Head of caudate nucleus (tissue), 42 donors: Measurements from ENCODE around the gene KLC4.

ENCODE experiments used
- DNase-seq, 42 donors: peaks; one replicate each; pipeline versions ENCODE4 v3.0.0 to v3.0.0-alpha.2; 2020 to 2021; ENCODE audit warnings: mixed read lengths in 7 of 42
- intact Hi-C: fragments of 100-400 bp; cut with DNase I; formaldehyde crosslinking; loops from one replicate; pipeline ENCODE4 v1.15.0; 2022

KLC4 gene

DNA sequence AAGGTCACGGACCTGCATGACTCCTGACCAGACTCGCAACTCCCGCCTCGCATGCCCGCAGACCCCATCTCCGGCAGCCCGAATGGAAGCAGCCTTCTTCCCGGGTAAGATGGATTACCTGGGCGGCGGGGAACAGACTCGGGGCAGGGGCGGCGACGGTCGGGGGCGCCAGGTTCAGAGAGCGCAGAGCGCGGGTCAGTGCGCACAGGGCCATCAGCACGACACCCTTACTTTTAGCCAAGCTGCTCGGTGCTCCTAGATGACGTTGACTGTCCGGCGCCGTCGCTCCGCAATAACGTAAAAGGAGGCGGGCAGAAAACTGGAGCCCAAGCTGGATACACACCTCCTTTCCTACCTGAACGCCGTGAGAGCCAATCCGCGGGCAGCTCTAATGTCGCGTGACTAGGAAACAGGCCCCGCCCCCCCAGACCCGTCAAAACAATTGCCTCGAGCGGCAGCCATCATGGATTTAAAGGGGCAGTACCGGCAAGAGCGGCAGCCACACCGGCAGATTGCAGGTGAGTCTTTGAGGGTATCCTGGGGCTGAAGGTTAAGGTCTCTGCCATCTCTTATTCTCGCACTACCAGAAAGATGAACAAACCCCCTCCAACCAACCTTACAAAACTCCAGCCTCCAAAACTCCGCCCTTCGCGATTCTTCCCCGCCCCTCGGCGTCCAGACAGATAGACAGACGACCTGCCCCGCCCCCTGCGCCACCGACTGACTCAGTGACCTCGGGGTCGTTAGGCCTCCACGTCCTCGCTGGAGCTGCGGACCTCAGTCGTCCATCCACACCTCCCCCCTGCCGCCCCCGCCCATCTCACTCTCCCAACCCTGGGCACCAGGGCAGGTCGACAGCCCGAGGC, at the start of gene KLC4, which contains the start of gene MRPL2:
Gene KLC4 (plus strand): TSS at position 464 of the 866 bp plus-strand sequence. CDS start 1,705 bp downstream, outside the sequence.
Gene MRPL2 (minus strand): TSS at position 267 of the 866 bp plus-strand sequence. CDS start 53 bp downstream, at position 214.
- DNase-seq, result peak; percentile 96 to 100 (median 99)
- intact Hi-C loops, result loop anchor here (2.0 to 5.0 kb wide), 2 partner anchors 47 to 123 kb away; partner anchors contain the start of genes CUL9 and MEA1

DNA sequence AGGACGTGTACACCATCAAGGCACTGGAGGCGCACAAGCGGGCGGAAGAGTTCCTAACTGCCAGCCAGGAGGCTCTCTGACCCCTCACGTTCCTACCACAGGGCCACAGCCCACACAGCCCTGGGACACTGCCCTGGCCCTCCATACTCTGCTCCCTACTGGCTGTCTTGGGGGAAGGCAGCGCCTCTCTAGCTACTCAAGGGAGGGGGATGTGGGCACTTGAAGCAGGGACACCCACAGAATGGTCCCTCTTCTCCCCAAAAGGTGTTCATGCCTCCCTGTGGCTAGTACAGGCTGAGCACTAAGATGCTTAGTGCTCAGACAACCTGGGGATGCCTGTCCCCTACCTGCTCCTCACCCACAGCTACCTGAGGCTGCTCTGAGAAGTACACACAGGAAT, 48.2 kb upstream of the KLC4 start:
- intact Hi-C loops, result no loop called here
- DNase-seq, result no peak

DNA sequence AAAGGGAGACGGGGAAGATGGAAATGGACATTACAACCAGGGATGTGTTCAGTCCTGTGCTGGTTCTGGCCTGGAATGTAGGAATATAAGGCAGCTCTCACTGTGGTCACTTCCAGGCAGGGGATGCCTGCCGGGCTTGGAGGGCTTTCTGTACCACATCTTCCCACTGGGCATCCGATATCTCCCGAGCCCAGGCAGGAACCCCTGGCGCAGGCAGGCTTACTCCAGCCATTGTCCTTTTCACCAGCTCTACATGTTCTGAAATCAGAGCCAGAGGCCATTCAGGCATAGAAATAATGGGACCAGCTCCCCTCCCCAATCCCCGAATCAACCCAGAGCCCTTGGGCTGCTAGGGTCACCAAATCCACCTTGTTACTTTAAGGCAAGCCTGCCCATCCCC, 47.1 kb upstream of the KLC4 start:
- intact Hi-C loops, result loop anchor here (2.0 kb wide), 1 partner anchor 46 kb away; the partner anchor contains the start of genes KLC4 and MRPL2
- no peak for DNase-seq

DNA sequence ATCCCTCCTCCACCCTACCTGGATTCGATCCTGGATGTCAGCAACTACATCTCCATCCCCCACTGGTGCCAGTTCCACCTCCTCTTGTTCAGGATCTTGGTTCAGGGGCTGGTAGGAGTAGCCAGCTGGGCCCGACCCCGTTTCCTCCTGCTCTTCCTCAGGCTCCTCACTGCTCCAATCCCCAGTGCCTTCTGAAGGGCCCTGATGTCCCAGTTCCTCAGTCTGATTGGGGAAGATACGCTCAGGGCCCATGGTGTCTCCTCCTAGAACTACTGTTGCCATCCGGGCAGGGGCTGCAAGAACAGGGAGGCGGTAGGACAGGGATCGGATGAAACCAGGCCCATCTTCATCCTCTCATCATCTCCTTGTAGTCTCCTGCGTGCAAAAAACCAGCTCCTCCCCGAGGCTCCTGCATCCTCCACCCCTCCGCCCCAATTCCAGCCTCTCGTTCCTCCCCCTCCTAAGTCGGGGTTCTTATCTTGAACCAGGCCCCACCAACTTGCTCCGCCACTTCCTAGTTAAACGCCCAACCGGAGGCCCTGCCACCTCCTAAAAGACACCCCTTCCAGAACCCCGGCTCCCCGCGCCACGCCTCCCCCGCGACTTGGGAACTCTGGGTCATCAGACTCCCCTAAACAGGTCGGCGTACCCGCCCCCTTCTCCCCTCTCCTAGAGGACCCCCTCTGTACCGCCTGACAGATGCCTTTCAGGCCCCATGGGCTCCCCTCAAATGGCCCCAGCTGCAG, 46.2 kb upstream of the KLC4 start:
- intact Hi-C loops, result loop anchor here (2.0 kb wide), 1 partner anchor 46 kb away; the partner anchor contains the start of genes KLC4 and MRPL2
- peak in 9 of 42 donors; percentile 6 to 67 (median 16) for DNase-seq

DNA sequence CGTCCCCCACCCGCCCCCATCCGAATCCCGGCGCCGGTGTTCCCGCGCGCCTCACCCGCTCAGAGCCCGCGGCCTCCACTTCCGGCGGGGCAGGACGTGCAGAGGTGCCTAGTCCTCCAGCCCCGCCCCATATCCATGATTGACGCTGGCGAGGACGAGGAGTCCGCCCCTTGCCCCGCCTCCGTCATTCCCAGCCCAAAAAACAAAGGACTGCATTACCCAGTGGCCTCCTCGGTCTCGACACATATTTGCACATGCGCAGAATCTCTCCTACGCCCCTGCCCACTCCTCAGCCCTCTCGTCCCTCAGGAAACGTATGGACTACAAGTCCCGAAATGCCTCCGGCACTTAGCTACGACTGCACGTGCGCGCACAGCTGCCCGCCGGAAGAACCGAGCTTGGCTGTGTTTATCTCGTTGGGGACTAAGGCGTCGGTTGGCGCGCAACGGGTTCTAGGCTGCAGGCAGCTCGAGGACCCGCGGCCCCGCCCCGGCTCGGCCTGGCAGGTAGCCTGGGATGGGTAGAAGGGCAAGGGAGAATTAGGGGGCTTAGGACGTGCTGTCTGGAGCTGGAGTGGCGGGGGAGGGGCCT, 45.5 kb upstream of the KLC4 start, which contains the start of the genes KLHDC3 and MEA1:
Gene KLHDC3 (plus strand): TSS at position 407 of the 591 bp plus-strand sequence. CDS start 2,944 bp downstream, outside the sequence.
Gene MEA1 (minus strand): TSS at position 104 of the 591 bp plus-strand sequence. CDS start 133 bp downstream, outside the sequence.
- peak; percentile 98 to 100 (median 100) for DNase-seq
- intact Hi-C loops, result loop anchor here (2.0 kb wide), 2 partner anchors 29 to 45 kb away; partner anchors contain the start of genes KLC4, MRPL2 and PPP2R5D

DNA sequence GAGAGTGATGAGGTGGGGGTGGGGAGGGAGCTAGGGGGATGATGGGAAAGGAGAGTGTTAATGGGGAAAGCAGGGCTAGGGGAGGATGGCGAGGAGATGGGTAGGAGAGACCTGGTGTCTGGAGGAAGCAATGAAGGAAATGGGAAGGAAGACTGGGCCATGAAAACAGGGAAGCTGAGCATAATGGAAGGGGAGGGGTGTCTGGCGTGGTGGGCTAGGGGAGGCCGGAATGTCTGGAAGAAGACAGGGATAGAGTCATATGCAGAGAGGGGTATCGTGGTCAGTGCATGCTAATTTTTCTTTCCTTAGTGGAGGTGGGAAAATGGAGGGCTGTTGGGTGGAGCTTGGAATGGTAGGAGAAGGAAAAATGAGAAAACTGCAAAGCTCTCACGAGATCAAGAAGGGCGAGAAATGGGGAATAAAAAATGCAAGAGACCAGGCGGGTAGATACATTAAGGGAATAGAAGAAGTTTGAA, 45.0 kb upstream of the KLC4 start:
- DNase-seq, result no peak
- intact Hi-C loops, result loop anchor here (2.0 kb wide), 1 partner anchor 30 kb away; the partner anchor contains the start of gene PPP2R5D

DNA sequence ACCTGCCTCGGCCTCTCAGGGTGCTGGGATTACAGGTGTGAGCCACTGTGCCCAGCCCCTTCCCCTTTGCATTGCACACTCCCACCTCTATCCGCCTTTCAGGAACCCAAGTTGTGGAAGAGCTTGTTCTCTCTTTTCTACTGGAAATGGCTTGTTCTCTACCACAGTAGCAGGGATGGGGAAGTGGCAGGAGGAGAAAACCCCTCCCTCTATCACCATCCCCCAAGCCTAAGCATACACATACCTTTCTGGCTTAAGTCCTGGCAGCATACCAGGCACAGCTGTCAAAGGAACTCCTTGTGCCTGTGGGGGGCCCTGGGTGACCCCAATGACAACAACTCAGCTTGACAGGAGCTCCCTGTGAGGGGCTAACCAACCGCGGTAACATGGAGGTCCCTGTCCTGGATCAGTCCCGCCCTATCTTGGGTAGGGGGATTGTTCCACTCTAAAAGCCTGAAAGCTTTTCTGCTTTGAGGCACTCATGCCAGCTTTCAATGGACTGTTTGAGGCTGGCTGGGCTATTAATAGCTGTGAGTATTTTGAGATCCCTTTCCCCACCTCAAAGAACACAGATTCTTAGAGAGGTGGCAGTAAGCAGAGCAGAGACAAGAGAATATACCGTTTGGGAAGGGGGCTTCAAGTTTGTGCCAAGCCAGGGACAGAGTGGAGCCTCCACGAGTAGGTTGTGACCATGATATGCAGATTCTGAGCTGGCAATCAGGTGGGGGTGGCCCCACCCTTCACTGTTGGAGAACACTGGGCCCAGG, 43.1 kb upstream of the KLC4 start:
- DNase-seq, result no peak
- intact Hi-C loops, result no loop called here

DNA sequence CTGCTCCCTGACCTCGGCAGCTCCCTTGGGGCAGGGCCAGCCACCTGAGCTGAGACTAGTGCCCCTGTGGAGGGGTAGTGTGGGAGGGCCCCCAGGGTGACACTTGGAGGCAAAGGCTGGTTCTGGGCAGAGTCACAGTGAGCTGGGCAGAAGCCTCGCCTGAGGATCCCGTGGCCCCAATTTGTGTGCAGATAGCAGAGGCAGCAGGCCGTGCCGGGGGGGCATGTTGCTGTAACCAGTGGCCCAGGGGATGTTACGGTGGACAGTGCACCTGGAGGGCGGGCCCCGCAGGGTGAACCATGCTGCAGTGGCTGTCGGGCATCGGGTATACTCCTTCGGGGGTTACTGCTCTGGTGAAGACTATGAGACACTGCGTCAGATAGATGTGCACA, 42.5 kb upstream of the KLC4 start:
- intact Hi-C loops, result no loop called here
- no peak for DNase-seq

DNA sequence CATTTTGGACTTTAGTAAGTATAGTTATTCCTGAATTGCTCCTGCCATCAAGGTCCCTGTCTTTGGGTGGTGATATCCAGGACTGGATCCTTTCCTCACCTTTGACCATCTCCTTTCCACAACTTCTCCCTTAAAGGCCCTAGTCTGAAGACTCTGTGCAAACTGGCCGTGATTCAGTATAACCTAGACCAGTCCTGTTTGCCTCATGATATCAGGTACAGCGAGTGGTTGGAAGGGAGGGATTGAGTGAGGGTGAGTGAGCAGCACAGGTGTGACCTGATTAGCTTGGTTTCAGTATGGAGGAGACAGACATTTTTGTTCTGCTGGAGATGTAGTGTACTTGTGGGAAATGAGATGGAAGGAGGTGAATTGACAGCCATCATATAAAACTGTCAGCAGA, 40.3 kb upstream of the KLC4 start:
- intact Hi-C loops, result no loop called here
- DNase-seq, result no peak

DNA sequence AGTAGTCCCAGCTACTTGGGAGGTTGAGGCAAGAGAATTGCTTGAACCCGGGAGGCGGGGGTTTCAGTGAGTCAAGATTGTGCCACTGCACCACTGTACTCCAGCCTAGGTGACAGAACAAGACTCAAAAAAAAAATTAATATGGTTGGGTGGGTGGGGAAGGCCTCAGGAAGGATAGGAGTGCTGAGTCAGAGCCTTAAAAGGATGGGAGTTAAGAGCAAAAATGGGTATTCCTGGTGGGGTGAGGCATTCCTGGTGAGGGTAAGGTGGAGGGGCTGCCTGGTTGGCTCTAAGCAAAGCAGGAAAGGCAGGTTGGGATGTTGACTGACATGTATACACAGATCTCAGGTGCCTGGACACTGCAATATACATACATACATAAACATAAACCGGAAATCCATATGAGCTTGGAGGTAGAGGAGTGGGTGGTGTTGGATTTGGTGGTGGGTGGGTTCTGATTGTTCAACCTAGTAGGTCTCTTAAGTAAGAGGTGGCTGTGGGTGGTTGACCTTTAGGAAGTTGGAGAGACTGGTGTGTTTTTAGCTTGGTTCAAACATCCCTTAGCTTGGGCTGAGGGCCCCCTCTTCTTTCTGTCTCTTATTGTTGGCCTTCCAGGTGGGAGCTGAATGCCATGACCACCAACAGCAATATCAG, 39.3 kb upstream of the KLC4 start:
- DNase-seq, result peak in 9 of 42 donors; percentile 11 to 56 (median 36)
- intact Hi-C loops, result no loop called here

DNA sequence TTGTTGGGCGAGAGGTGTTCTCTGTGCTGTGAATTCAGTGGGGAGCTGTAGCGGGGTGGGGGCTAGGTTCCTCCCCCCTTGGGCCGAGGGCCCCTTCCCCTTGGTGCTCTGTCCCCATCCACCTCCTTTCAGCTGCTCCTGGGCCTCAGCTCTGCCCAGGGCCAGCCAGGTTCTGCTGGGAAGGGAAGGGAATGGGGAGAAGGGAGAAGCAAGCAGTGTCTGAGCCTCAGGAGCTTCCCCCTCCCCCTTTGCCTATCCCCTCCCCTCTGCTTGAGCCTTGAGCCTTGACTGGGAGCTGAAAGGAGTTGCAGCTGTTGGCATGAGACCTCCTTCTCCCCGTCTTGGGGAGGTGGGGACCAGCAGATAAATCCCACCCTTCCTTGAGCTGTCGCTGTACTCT, 38.6 kb upstream of the KLC4 start:
- no peak for DNase-seq
- intact Hi-C loops, result no loop called here

DNA sequence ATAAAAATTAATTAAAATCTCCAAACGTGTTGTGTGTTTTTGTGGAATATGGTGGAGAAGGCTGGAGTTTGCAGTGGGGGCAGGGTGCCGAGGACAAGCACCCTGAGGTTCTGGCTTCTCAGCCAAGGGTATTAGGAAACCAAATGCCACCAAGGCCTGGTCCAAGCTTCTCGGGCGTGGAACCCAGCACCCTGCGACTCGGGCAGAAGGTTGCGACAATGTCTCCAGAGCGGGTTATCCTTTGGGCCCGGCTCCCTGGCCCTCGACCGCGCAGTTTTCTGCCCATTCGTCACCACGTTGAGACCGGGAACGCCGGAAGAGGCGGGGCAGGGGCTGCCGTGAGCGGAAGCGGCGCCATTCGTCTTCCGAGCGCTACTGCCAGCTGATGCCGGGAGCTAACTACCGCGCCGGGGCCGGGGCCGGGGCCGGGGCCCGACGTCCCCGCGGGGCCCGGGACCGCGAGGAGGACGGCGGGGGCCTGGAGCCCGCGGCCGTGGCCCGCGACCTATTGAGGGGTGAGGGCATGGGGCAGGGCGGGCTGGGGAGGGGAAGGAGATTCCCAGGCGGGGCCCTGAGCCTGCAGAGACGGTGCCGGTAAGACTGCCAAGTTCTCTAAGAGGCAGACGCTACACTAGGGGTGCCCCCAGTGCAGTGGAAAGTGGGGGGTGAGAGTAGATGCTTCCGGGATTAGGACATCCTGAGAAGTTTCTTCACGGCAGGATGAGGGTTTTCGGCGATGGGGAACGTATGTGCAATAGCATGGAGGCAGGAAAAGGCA, 38.0 kb upstream of the KLC4 start, which contains the start of gene RRP36:
Gene RRP36 (plus strand): TSS at position 354 of the 778 bp plus-strand sequence. CDS start 32 bp downstream, at position 386.
- intact Hi-C loops, result no loop called here
- DNase-seq, result peak; percentile 63 to 93 (median 85)

DNA sequence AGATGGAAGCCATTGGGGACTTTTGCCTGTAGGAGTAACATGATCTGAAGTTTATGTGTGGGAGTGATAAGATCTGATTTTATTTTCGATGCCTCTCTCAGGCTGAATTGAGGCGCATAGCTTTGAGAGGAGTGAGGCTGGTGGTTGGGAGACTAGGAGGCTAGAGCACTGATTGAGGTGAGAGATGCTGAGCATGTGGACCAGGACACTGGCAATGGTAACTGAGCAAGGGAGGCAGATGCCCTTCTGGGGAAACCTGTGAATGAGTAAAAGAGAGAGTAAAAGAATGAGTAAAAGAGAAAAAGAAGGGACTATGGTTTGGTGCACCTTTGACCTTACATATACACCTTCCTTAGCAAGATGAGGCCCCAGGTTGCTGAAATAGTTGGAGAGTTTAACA, 35.0 kb upstream of the KLC4 start:
- intact Hi-C loops, result no loop called here
- no peak for DNase-seq

DNA sequence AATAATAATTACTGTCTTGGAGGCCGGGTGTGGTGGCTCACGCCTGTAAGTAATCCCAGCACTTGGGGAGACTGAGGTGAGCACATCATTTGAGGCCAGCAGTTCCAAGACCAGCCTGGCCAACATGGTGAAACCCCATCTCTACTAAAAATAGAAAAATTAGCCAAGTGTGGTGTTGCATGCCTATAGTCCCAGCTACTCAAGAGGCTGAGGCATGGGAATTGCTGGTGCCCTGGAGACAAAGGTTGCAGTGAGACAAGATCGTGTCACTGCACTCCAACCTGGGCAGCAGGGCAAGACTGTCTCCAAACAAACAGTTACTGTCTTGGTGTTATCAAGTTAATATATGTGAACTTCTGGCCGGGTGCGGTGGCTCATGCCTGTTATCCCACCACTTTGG, 33.1 kb upstream of the KLC4 start:
- no peak for DNase-seq
- intact Hi-C loops, result no loop called here

DNA sequence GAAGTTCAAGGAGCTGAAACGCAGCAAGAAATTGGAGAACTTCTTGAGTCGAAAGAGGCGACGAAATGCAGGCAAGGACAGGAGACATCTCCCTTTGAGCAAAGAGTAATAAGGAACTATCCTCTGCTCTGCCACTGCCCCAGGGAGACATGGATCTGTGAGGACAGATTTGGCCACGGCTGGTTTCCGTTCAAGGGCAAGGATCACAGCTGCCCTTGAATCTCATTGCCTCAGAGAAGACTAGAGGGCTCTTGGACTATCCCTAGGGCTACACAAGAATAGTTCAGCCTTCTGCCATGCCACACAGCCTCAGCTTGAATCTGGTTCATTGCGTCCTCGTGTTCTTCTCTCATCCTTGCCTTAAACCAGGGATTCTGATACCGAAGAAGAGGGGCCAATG, 30.3 kb upstream of the KLC4 start:
- intact Hi-C loops, result no loop called here
- no peak for DNase-seq

DNA sequence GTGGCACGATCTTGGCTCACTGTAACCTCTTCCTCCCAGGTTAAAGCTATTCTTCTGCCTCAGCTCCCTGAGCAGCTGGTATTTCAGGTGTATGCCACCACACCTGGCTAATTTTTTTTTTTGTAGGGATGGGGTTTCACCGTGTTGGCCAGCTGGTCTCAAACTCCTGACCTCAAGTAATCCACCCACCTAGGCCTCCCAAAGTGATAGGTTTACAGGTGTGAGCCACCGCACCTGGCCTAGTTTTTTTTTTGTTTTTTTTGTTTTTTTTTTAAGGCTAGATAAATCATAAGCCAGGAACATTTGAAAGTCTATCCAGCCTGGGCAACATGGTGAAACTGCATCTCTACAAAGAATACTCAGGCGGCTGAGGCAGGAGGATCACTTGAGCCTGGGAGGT, 27.1 kb upstream of the KLC4 start:
- DNase-seq, result no peak
- intact Hi-C loops, result no loop called here
